Ascending aorta (tissue), 2 donors: ENCODE results near the gene RUNX1. TPM values are rescaled to one million over a fixed set of nuclear protein-coding genes. Genes with fewer than 3 reads are reported as not detected.

Experiments used
- DNase-seq, 2 donors: peaks; one replicate each; pipeline ENCODE4 v3.0.0-alpha.2; 2019; ENCODE audit warnings: low spot score in 2 of 2
- H3K27ac ChIP-seq, 2 donors: fragments of 200-600 bp; sonication (generic); one replicate each; pipeline ENCODE4 v1.5.1; 2016 to 2017; ENCODE audit warnings: mild to moderate bottlenecking in 1 of 2
- H3K27me3 ChIP-seq: fragments of 200-600 bp; sonication (generic); one replicate; pipeline ENCODE4 v1.5.1; 2017
- H3K36me3 ChIP-seq, 2 donors: fragments of 200-600 bp; sonication (generic); one replicate each; pipeline ENCODE4 v1.5.1; 2016
- H3K4me1 ChIP-seq, 2 donors: fragments of 200-600 bp; sonication (generic); one replicate each; pipeline ENCODE4 v1.5.1; 2016 to 2017; ENCODE audit warnings: mild to moderate bottlenecking in 1 of 2
- H3K4me3 ChIP-seq, 2 donors: fragments of 200-600 bp; sonication (generic); one replicate each; pipeline ENCODE4 v1.5.1; 2016 to 2017; ENCODE audit warnings: mild to moderate bottlenecking in 1 of 2
- H3K9me3 ChIP-seq, 2 donors: fragments of 200-600 bp; sonication (generic); one replicate each; pipeline ENCODE4 v1.5.1; 2016
- CTCF ChIP-seq, 3 experiments: fragments of 200-600 bp in 2 of 3; fragments of 450-650 bp in 1 of 3; sonication (generic) in 2 of 3; IDR thresholded peaks; one replicate each; pipeline ENCODE4 v1.5.1; 2016 to 2019; ENCODE audit warnings: antibody characterized with exemption in 3 of 3, mild to moderate bottlenecking in 1 of 3, moderate library complexity in 1 of 3
- intact Hi-C: fragments of 100-400 bp; cut with DNase I; formaldehyde crosslinking; loops from one replicate; pipeline ENCODE4 v1.15.1; 2023
- total RNA-seq: library from RNA; depleted of rRNA; stranded (reverse); fragments of >200 nt; gene quantifications from one replicate; pipeline ENCODE4 v1.1.0, GENCODE V29; 2016

The RUNX1 gene
- total RNA-seq, 1 donor from 2014 or later: 16.3 TPM

- Histone ChIP-seq H3K27me3 (no peaks in the 10 kb centered on the region), H3K27ac (no peak overlapping the region), H3K36me3 (no peaks in the 10 kb centered on the region), H3K4me1 (no peaks in the 10 kb centered on the region), H3K4me3 (no peak overlapping the region), H3K9me3 (no peaks in the 10 kb centered on the region)
- intact Hi-C loops: no loop called here
- TF ChIP-seq CTCF (IDR thresholded peaks at IDR 0.05): no peak
- DNase-seq: no peak
Observed at GRCh38 chr21:35020902-35021301, 28.2 kb downstream of the RUNX1 start.

- no peak overlapping the region for H3K4me3 ChIP-seq
- no peak for TF ChIP-seq CTCF (IDR thresholded peaks at IDR 0.05)
Observed at GRCh38 chr21:35020436-35020835, 28.7 kb downstream of the RUNX1 start.

GRCh38 chr21:35019631-35020032 lies 29.5 kb downstream of the RUNX1 start:
- Histone ChIP-seq H3K27me3 (no peaks in the 10 kb centered on the region), H3K27ac (no peak overlapping the region), H3K9me3 (no peaks in the 10 kb centered on the region), H3K4me1 (no peaks in the 10 kb centered on the region), H3K4me3 (no peak overlapping the region), H3K36me3 (no peaks in the 10 kb centered on the region)
- DNase-seq: no peak
- intact Hi-C loops: no loop called here
- TF ChIP-seq CTCF (IDR thresholded peaks at IDR 0.05): no peak

More at GRCh38 chr21:35020436-35020835, 28.7 kb downstream of the RUNX1 start:
- Histone ChIP-seq H3K9me3 (no peaks in the 10 kb centered on the region), H3K4me1 (no peaks in the 10 kb centered on the region), H3K27ac (no peak overlapping the region), H3K36me3 (no peaks in the 10 kb centered on the region), H3K27me3 (no peaks in the 10 kb centered on the region)
- intact Hi-C loops: no loop called here
- no peak for DNase-seq

GRCh38 chr21:35017256-35017655 lies 31.8 kb downstream of the RUNX1 start:
- no peak for TF ChIP-seq CTCF (IDR thresholded peaks at IDR 0.05)
- no peaks in the 10 kb centered on the region for H3K36me3 ChIP-seq
- H3K4me3 ChIP-seq: no peak overlapping the region
- intact Hi-C loops: no loop called here
- no peaks in the 10 kb centered on the region for H3K27me3 ChIP-seq
- H3K4me1 ChIP-seq: no peaks in the 10 kb centered on the region
- no peak overlapping the region for H3K27ac ChIP-seq
- DNase-seq: no peak
- no peaks in the 10 kb centered on the region for H3K9me3 ChIP-seq

- Histone ChIP-seq H3K27me3 (no peaks in the 10 kb centered on the region), H3K36me3 (no peaks in the 10 kb centered on the region), H3K4me1 (no peaks in the 10 kb centered on the region), H3K27ac (no peak overlapping the region), H3K9me3 (no peaks in the 10 kb centered on the region), H3K4me3 (no peak overlapping the region)
- no peak for TF ChIP-seq CTCF (IDR thresholded peaks at IDR 0.05)
- no peak for DNase-seq
- intact Hi-C loops: no loop called here
Observed at GRCh38 chr21:35016517-35017188, 32.4 kb downstream of the RUNX1 start.

- Histone ChIP-seq H3K27me3 (no peaks in the 10 kb centered on the region), H3K27ac (no peak overlapping the region), H3K4me1 (no peaks in the 10 kb centered on the region), H3K4me3 (no peak overlapping the region), H3K36me3 (no peaks in the 10 kb centered on the region), H3K9me3 (no peaks in the 10 kb centered on the region)
- intact Hi-C loops: no loop called here
- DNase-seq: no peak
- no peak for TF ChIP-seq CTCF (IDR thresholded peaks at IDR 0.05)
Observed at GRCh38 chr21:35016071-35016470, 33.0 kb downstream of the RUNX1 start.
